ENCODE measurements around the gene ADGRB2.
A peak's percentile ranks its signal among the peaks of the same experiment; 100 is the strongest.

The ADGRB2 gene

DNA sequence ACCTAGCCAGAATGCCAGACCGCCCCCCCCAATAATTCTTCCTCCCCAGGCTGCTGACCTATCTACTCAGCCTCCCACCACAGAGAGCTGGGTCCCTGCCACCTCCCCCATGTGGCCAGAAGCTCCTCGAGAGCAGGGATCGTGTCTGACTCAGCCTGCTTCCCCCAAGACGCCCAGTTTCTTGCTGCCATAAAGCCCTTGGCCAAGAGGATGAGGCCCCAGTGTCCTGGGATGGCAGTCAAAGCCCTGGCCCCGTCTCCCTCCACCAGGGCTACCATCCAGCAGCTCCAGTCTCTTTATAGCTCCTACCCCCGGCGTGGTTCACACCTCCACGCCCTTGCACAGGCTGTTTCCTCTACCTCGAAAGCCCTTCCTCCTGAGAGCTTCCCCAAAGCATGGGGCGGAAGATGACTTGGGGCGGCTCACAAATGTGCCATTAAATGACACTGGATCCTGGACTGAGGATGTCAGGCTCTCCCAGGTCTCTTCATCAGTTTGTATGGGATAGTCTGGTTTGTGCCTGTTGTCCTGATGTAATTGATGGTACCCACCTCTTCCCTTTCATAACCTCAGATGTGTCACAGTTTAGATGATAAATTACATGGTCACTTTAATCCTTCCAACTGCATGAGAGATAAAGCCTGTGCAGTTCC lies 13.2 kb downstream of the ADGRB2 start (continued):
- TF ChIP-seq, protein P1, sequence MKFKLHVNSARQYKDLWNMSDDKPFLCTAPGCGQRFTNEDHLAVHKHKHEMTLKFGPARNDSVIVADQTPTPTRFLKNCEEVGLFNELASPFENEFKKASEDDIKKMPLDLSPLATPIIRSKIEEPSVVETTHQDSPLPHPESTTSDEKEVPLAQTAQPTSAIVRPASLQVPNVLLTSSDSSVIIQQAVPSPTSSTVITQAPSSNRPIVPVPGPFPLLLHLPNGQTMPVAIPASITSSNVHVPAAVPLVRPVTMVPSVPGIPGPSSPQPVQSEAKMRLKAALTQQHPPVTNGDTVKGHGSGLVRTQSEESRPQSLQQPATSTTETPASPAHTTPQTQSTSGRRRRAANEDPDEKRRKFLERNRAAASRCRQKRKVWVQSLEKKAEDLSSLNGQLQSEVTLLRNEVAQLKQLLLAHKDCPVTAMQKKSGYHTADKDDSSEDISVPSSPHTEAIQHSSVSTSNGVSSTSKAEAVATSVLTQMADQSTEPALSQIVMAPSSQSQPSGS (tag by site-specific recombination; IDR thresholded peaks at IDR 0.05; ENCODE audit: low read depth): no peak
- TF ChIP-seq ZNF266 (tag by site-specific recombination; IDR thresholded peaks at IDR 0.05; ENCODE audit: low read depth): no peak
- no peak for TF ChIP-seq ZFP41 (tag by site-specific recombination; IDR thresholded peaks at IDR 0.05; ENCODE audit: borderline replicate concordance)
- TF ChIP-seq, protein P2, sequence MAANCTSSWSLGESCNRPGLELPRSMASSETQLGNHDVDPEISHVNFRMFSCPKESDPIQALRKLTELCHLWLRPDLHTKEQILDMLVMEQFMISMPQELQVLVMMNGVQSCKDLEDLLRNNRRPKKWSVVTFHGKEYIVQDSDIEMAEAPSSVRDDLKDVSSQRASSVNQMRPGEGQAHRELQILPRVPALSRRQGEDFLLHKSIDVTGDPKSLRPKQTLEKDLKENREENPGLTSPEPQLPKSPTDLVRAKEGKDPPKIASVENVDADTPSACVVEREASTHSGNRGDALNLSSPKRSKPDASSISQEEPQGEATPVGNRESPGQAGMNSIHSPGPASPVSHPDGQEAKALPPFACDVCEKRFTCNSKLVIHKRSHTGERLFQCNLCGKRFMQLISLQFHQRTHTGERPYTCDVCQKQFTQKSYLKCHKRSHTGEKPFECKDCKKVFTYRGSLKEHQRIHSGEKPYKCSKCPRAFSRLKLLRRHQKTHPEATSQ (tag by site-specific recombination; IDR thresholded peaks at IDR 0.05): no peak
- TF ChIP-seq KLF10 (tag by site-specific recombination; IDR thresholded peaks at IDR 0.05): no peak
- peak; percentile 26; the same call in 1 of the 2 replicates for TF ChIP-seq ZBTB48 (tag by site-specific recombination; IDR thresholded peaks at IDR 0.05)
- TF ChIP-seq, protein P3, sequence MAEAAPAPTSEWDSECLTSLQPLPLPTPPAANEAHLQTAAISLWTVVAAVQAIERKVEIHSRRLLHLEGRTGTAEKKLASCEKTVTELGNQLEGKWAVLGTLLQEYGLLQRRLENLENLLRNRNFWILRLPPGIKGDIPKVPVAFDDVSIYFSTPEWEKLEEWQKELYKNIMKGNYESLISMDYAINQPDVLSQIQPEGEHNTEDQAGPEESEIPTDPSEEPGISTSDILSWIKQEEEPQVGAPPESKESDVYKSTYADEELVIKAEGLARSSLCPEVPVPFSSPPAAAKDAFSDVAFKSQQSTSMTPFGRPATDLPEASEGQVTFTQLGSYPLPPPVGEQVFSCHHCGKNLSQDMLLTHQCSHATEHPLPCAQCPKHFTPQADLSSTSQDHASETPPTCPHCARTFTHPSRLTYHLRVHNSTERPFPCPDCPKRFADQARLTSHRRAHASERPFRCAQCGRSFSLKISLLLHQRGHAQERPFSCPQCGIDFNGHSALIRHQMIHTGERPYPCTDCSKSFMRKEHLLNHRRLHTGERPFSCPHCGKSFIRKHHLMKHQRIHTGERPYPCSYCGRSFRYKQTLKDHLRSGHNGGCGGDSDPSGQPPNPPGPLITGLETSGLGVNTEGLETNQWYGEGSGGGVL (tag by site-specific recombination; IDR thresholded peaks at IDR 0.05): peak; percentile 85
- TF ChIP-seq SP3 (tag by site-specific recombination; IDR thresholded peaks at IDR 0.05): no peak
- TF ChIP-seq ZNF19 (tag by site-specific recombination; IDR thresholded peaks at IDR 0.05; ENCODE audit: low read depth): no peak
- TF ChIP-seq, protein P4, sequence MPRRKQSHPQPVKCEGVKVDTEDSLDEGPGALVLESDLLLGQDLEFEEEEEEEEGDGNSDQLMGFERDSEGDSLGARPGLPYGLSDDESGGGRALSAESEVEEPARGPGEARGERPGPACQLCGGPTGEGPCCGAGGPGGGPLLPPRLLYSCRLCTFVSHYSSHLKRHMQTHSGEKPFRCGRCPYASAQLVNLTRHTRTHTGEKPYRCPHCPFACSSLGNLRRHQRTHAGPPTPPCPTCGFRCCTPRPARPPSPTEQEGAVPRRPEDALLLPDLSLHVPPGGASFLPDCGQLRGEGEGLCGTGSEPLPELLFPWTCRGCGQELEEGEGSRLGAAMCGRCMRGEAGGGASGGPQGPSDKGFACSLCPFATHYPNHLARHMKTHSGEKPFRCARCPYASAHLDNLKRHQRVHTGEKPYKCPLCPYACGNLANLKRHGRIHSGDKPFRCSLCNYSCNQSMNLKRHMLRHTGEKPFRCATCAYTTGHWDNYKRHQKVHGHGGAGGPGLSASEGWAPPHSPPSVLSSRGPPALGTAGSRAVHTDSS (tag by site-specific recombination; IDR thresholded peaks at IDR 0.05): no peak
- TF ChIP-seq, protein P5, sequence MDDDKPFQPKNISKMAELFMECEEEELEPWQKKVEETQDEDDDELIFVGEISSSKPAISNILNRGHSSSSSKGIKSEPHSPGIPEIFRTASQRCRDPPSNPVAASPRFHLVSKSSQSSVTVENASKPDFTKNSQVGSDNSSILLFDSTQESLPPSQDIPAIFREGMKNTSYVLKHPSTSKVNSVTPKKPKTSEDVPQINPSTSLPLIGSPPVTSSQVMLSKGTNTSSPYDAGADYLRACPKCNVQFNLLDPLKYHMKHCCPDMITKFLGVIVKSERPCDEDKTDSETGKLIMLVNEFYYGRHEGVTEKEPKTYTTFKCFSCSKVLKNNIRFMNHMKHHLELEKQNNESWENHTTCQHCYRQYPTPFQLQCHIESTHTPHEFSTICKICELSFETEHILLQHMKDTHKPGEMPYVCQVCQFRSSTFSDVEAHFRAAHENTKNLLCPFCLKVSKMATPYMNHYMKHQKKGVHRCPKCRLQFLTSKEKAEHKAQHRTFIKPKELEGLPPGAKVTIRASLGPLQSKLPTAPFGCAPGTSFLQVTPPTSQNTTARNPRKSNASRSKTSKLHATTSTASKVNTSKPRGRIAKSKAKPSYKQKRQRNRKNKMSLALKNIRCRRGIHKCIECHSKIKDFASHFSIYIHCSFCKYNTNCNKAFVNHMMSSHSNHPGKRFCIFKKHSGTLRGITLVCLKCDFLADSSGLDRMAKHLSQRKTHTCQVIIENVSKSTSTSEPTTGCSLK (tag by site-specific recombination; IDR thresholded peaks at IDR 0.05): no peak
- TF ChIP-seq, protein P6, sequence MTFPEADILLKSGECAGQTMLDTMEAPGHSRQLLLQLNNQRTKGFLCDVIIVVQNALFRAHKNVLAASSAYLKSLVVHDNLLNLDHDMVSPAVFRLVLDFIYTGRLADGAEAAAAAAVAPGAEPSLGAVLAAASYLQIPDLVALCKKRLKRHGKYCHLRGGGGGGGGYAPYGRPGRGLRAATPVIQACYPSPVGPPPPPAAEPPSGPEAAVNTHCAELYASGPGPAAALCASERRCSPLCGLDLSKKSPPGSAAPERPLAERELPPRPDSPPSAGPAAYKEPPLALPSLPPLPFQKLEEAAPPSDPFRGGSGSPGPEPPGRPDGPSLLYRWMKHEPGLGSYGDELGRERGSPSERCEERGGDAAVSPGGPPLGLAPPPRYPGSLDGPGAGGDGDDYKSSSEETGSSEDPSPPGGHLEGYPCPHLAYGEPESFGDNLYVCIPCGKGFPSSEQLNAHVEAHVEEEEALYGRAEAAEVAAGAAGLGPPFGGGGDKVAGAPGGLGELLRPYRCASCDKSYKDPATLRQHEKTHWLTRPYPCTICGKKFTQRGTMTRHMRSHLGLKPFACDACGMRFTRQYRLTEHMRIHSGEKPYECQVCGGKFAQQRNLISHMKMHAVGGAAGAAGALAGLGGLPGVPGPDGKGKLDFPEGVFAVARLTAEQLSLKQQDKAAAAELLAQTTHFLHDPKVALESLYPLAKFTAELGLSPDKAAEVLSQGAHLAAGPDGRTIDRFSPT (tag by site-specific recombination; IDR thresholded peaks at IDR 0.05): no peak
- no peak for TF ChIP-seq ZSCAN23 (tag by site-specific recombination; IDR thresholded peaks at IDR 0.05)
- TF ChIP-seq, protein P7, sequence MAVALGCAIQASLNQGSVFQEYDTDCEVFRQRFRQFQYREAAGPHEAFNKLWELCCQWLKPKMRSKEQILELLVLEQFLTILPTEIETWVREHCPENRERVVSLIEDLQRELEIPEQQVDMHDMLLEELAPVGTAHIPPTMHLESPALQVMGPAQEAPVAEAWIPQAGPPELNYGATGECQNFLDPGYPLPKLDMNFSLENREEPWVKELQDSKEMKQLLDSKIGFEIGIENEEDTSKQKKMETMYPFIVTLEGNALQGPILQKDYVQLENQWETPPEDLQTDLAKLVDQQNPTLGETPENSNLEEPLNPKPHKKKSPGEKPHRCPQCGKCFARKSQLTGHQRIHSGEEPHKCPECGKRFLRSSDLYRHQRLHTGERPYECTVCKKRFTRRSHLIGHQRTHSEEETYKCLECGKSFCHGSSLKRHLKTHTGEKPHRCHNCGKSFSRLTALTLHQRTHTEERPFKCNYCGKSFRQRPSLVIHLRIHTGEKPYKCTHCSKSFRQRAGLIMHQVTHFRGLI (tag by site-specific recombination; IDR thresholded peaks at IDR 0.05): no peak
- no peak for TF ChIP-seq ZNF140 (tag by site-specific recombination; IDR thresholded peaks at IDR 0.05)
- TF ChIP-seq ZFHX2 (tag by site-specific recombination; conservative IDR thresholded peaks at IDR 0.05): peak; percentile 34
- TF ChIP-seq, protein P8, sequence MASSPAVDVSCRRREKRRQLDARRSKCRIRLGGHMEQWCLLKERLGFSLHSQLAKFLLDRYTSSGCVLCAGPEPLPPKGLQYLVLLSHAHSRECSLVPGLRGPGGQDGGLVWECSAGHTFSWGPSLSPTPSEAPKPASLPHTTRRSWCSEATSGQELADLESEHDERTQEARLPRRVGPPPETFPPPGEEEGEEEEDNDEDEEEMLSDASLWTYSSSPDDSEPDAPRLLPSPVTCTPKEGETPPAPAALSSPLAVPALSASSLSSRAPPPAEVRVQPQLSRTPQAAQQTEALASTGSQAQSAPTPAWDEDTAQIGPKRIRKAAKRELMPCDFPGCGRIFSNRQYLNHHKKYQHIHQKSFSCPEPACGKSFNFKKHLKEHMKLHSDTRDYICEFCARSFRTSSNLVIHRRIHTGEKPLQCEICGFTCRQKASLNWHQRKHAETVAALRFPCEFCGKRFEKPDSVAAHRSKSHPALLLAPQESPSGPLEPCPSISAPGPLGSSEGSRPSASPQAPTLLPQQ (tag by site-specific recombination; IDR thresholded peaks at IDR 0.05): no peak
- no peak for TF ChIP-seq ZNF10 (tag by site-specific recombination; IDR thresholded peaks at IDR 0.05)
- TF ChIP-seq KLF16 (tag by site-specific recombination; IDR thresholded peaks at IDR 0.05): no peak
- no peak for TF ChIP-seq ZNF324 (tag by site-specific recombination; IDR thresholded peaks at IDR 0.05)
- no peak for TF ChIP-seq ZSCAN16 (tag by site-specific recombination; IDR thresholded peaks at IDR 0.05)
- TF ChIP-seq MZF1 (tag by site-specific recombination; IDR thresholded peaks at IDR 0.05; ENCODE audit: borderline replicate concordance): no peak
- TF ChIP-seq ZNF211 (tag by site-specific recombination; IDR thresholded peaks at IDR 0.05; ENCODE audit: low read depth): no peak
- TF ChIP-seq, protein P9, sequence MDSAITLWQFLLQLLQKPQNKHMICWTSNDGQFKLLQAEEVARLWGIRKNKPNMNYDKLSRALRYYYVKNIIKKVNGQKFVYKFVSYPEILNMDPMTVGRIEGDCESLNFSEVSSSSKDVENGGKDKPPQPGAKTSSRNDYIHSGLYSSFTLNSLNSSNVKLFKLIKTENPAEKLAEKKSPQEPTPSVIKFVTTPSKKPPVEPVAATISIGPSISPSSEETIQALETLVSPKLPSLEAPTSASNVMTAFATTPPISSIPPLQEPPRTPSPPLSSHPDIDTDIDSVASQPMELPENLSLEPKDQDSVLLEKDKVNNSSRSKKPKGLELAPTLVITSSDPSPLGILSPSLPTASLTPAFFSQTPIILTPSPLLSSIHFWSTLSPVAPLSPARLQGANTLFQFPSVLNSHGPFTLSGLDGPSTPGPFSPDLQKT (IDR thresholded peaks at IDR 0.05; ENCODE audit: borderline replicate concordance, low read depth, low read length): no peak
